OCI-LY7 (cell line): ENCODE measurements around the gene FGD3. TPM values are rescaled to one million over a fixed set of nuclear protein-coding genes. Genes with fewer than 3 reads are reported as not detected.
"Not testable (repeated sequence)": the region's sequence is repeated elsewhere in the genome, so short reads cannot be mapped to it uniquely, and the experiment has no call there.

Source experiments
- Bru-seq: library from RNA; stranded (reverse); fragments of 400-500 nt; gene quantifications from one replicate; lab custom pipeline; 2021; lab: Mats Ljungman, UMichigan
- BruChase-seq, 2 experiments: library from RNA; stranded (reverse); fragments of 400-500 nt; gene quantifications; one replicate each; lab custom pipeline; 2021; lab: Mats Ljungman, UMichigan
- BruUV-seq: library from RNA; stranded (reverse); fragments of 400-500 nt; replicated peaks from 2 replicates; lab custom pipeline; 2021; lab: Mats Ljungman, UMichigan
- CTCF ChIA-PET: fragments of 300-600 bp; sonication (Branson Sonifier 250); formaldehyde crosslinking; loops from one replicate; lab custom pipeline; 2022; ENCODE audit warnings: antibody characterized with exemption; ENCODE audit not compliant: unreplicated experiment; lab: Charles Lee
- POLR2A ChIA-PET: fragments of 300-600 bp; sonication (Branson Sonifier 250); formaldehyde crosslinking; loops from one replicate; lab custom pipeline; 2022; ENCODE audit warnings: antibody characterized with exemption; lab: Charles Lee
- DNase-seq: peaks from one replicate; pipeline ENCODE4 v3.0.0-alpha.2; 2015; ENCODE audit warnings: low spot score
- H2AFZ ChIP-seq: fragments of 200-600 bp; sonication (generic), shearing (Covaris generic); 2 replicates; pipeline ENCODE4 v1.6.1; 2014; ENCODE audit warnings: mild to moderate bottlenecking, antibody characterized with exemption, low read length, moderate library complexity
- H3K27ac ChIP-seq: fragments of 200-600 bp; sonication (generic); 2 replicates; pipeline ENCODE4 v1.5.1; 2014; ENCODE audit warnings: mixed run types, low read depth, mild to moderate bottlenecking, moderate library complexity, low read length, inconsistent platforms; ENCODE audit not compliant: poor library complexity, severe bottlenecking
- H3K36me3 ChIP-seq: fragments of 200-600 bp; sonication (generic); 2 replicates; pipeline ENCODE4 v1.6.1; 2014; ENCODE audit warnings: mild to moderate bottlenecking, antibody characterized with exemption, low read length, moderate library complexity, mixed read lengths; ENCODE audit not compliant: insufficient read depth
- H3K4me1 ChIP-seq: fragments of 200-600 bp; sonication (generic); 2 replicates; pipeline ENCODE4 v1.5.1; 2014; ENCODE audit warnings: mild to moderate bottlenecking, low read length; ENCODE audit not compliant: insufficient read depth, poor library complexity, severe bottlenecking
- H3K4me2 ChIP-seq: fragments of 200-600 bp; sonication (generic); 2 replicates; pipeline ENCODE4 v1.6.1; 2014; ENCODE audit warnings: mild to moderate bottlenecking, low read length
- H3K4me3 ChIP-seq: fragments of 200-600 bp; sonication (generic); 2 replicates; pipeline ENCODE4 v1.5.1; 2014; ENCODE audit warnings: mild to moderate bottlenecking, low read depth, low read length; ENCODE audit not compliant: poor library complexity, severe bottlenecking
- H3K79me2 ChIP-seq: fragments of 200-600 bp; sonication (generic); 2 replicates; pipeline ENCODE4 v1.6.1; 2016; ENCODE audit warnings: low read depth, mild to moderate bottlenecking, low read length, moderate library complexity, mixed read lengths; ENCODE audit not compliant: insufficient read depth
- H3K9me2 ChIP-seq: fragments of 200-600 bp; sonication (generic); 2 replicates; pipeline ENCODE4 v1.6.1; 2016; ENCODE audit warnings: mild to moderate bottlenecking, low read length, mixed read lengths; ENCODE audit not compliant: insufficient read depth
- H3K9me3 ChIP-seq: fragments of 200-600 bp; sonication (generic); 2 replicates; pipeline ENCODE4 v1.6.1; 2014; ENCODE audit warnings: mild to moderate bottlenecking, mixed run types, low read length, mixed read lengths
- H4K20me1 ChIP-seq: fragments of 200-600 bp; sonication (generic); 2 replicates; pipeline ENCODE4 v1.6.1; 2014; ENCODE audit warnings: mild to moderate bottlenecking, antibody characterized with exemption, low read length, moderate library complexity, mixed read lengths; ENCODE audit not compliant: insufficient read depth
- EZH2phosphoT487 ChIP-seq: fragments of 200-600 bp; sonication (generic); IDR thresholded peaks from 2 replicates; pipeline ENCODE4 v1.6.1; 2018; ENCODE audit warnings: low read depth, borderline replicate concordance, mild to moderate bottlenecking, mixed run types, antibody characterized with exemption, low read length, moderate library complexity, mixed read lengths
- intact Hi-C: fragments of 100-400 bp; cut with micrococcal nuclease; formaldehyde crosslinking; loops from one replicate; pipeline ENCODE4 v1.10.0; 2022; ENCODE audit not compliant: unreplicated experiment
- long read RNA-seq: library from polyadenylated mRNA; stranded (forward); transcript quantifications from one replicate; pipeline ENCODE4 v2.0.0, GENCODE V29; 2022
- total RNA-seq, 2 experiments: library from RNA; depleted of rRNA in 1 of 2; stranded (reverse); fragments of >200 nt in 1 of 2; shearing (Covaris generic) in 1 of 2; gene quantifications; 2 replicates each; pipeline ENCODE4 v1.2.3, GENCODE V29; 2014 to 2022
- TF ChIP-seq, protein P1 (sequence below): fragments of 200-600 bp; sonication (generic); conservative IDR thresholded peaks from 2 replicates; pipeline ENCODE4 v1.5.1; 2014; ENCODE audit warnings: mild to moderate bottlenecking, antibody characterized with exemption, low read length, moderate library complexity, mixed read lengths

The FGD3 gene, protein sequence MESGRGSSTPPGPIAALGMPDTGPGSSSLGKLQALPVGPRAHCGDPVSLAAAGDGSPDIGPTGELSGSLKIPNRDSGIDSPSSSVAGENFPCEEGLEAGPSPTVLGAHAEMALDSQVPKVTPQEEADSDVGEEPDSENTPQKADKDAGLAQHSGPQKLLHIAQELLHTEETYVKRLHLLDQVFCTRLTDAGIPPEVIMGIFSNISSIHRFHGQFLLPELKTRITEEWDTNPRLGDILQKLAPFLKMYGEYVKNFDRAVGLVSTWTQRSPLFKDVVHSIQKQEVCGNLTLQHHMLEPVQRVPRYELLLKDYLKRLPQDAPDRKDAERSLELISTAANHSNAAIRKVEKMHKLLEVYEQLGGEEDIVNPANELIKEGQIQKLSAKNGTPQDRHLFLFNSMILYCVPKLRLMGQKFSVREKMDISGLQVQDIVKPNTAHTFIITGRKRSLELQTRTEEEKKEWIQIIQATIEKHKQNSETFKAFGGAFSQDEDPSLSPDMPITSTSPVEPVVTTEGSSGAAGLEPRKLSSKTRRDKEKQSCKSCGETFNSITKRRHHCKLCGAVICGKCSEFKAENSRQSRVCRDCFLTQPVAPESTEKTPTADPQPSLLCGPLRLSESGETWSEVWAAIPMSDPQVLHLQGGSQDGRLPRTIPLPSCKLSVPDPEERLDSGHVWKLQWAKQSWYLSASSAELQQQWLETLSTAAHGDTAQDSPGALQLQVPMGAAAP
- 20.6 and 22.1 TPM in 2 replicates for total RNA-seq (2014; rRNA removed; shearing (Covaris generic))
- total RNA-seq (2022) = 22.9 and 28.1 TPM in 2 replicates
- percentile 62 among the genes with signal in this experiment for Bru-seq, nascent RNA
- BruChase-seq, experiment 1, labeled RNA remaining after a 6-hour chase = percentile 66 among the genes with signal in this experiment
- BruChase-seq, experiment 2, labeled RNA remaining after a 2-hour chase = percentile 59 among the genes with signal in this experiment
- long read RNA-seq, transcript FGD3-205 (18 exons, 3,057 nt) = major isoform, 28 of 62 reads
- long read RNA-seq, partial matches to known transcripts = 23 of 62 reads
- long read RNA-seq, other reads (novel, unspliced or antisense) = 8 of 62 reads

DNA sequence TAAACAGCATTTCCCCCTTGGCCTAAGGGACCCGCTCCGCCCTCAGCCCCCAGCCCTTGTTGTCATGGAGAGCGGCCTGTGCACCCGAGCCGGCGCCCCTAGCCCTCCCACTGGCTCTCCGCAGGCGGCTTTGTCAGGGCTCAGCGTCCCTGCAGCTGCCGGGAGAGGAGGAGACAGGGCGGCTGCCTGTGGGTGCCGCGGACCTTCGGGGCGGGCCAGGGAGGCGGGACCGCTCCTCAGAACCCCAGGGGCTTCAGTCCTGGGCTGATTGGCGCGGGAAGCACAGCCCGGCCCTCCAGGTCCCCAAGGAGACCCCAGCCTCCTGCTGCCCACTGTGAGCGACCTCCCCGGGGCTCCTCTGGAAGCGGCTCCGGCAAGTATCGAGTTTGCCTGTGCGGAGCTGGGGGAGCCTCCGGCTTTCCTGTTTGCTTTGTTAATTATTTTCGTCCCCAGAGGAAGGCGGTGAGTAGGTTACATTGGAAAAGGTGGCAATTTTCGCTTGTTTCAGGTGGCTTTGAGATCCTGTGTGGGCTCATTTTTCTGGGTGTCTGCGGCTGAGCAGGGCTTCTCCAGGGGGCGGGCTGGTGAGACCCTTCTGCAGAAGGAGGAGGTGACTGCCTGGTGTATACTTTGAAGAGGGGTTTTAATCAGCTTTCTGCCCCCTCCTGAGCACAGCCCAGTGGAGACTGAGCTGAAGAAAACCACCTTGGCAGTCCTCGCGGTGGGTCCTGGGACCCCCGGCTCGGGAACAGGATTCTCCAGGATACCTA is at the start of gene FGD3:
Gene FGD3, plus strand, starts transcription at position 256 of the 770 bp plus-strand sequence. CDS start 28,734 bp downstream, outside the sequence.
- TF ChIP-seq, protein P1, sequence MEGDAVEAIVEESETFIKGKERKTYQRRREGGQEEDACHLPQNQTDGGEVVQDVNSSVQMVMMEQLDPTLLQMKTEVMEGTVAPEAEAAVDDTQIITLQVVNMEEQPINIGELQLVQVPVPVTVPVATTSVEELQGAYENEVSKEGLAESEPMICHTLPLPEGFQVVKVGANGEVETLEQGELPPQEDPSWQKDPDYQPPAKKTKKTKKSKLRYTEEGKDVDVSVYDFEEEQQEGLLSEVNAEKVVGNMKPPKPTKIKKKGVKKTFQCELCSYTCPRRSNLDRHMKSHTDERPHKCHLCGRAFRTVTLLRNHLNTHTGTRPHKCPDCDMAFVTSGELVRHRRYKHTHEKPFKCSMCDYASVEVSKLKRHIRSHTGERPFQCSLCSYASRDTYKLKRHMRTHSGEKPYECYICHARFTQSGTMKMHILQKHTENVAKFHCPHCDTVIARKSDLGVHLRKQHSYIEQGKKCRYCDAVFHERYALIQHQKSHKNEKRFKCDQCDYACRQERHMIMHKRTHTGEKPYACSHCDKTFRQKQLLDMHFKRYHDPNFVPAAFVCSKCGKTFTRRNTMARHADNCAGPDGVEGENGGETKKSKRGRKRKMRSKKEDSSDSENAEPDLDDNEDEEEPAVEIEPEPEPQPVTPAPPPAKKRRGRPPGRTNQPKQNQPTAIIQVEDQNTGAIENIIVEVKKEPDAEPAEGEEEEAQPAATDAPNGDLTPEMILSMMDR = no peak
- no peak for TF ChIP-seq EZH2phosphoT487
- intact Hi-C loops = no loop called here
- H3K27ac ChIP-seq = no peak within 1 kb of the TSS
- DNase-seq = no peak
- no peak within 1 kb of the TSS for H3K4me3 ChIP-seq
- H3K79me2 ChIP-seq = no peaks in the 10 kb centered on the region
- BruUV-seq = no TSS peak
- H4K20me1 ChIP-seq = no peaks in the 10 kb centered on the region
- no peaks in the 10 kb centered on the region for H3K36me3 ChIP-seq
- CTCF ChIA-PET = no interaction called here
- H3K9me3 ChIP-seq = no peaks in the 10 kb centered on the region
- H2AFZ ChIP-seq = no peak within 1 kb of the TSS
- H3K9me2 ChIP-seq = no peaks in the 10 kb centered on the region
- POLR2A ChIA-PET = no interaction called here
- no peaks in the 10 kb centered on the region for H3K4me1 ChIP-seq
- no peak within 1 kb of the TSS for H3K4me2 ChIP-seq

DNA sequence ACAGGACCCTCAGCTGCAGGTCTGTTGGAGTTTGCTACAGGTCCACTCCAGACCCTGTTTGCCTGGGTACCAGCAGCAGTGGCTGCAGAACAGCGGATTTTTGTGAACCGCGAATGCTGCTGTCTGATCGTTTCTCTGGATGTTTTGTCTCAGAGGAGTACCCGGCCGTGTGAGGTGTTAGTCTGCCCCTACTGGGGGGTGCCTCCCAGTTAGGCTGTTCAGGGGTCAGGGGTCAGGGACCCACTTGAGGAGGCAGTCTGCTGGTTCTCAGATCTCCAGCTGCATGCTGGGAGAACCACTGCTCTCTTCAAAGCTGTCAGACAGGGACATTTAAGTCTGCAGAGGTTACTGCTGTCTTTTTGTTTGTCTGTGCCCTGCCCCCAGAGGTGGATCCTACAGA is 42.2 kb upstream of the FGD3 start:
- DNase-seq = not testable (repeated sequence)

More for the DNA sequence above, 42.2 kb upstream of the FGD3 start:
- H3K27ac ChIP-seq, H3K4me2 ChIP-seq, H2AFZ ChIP-seq, CTCF ChIA-PET, BruUV-seq, H3K9me3 ChIP-seq, intact Hi-C loops, POLR2A ChIA-PET, H3K4me1 ChIP-seq, H3K36me3 ChIP-seq, H3K4me3 ChIP-seq, H4K20me1 ChIP-seq, H3K9me2 ChIP-seq, H3K79me2 ChIP-seq: not testable (repeated sequence)
